Smooth muscle cell (in vitro differentiated cells): ENCODE measurements around the gene MYO19. TPM values are rescaled to one million over a fixed set of nuclear protein-coding genes. Genes with fewer than 3 reads are reported as not detected.
A peak's percentile ranks its signal among the peaks of the same experiment; 100 is the strongest.

ENCODE experiments used
- DNase-seq: peaks from one replicate; lab custom pipeline; 2025; ENCODE audit not compliant: unreplicated experiment; lab: John Stamatoyannopoulos, UW
- H2AFZ ChIP-seq: fragments of 200-600 bp; sonication (generic); 2 replicates; pipeline ENCODE4 v1.6.0; 2016; ENCODE audit warnings: antibody characterized with exemption, low read depth, mild to moderate bottlenecking
- H3F3A ChIP-seq: fragments of 200-600 bp; sonication (generic); 2 replicates; pipeline ENCODE4 v1.6.0; 2017; ENCODE audit warnings: antibody characterized with exemption, low read depth
- H3K27ac ChIP-seq: fragments of 200-600 bp; sonication (generic); 2 replicates; pipeline ENCODE4 v1.5.1; 2016; ENCODE audit warnings: low read depth, mild to moderate bottlenecking
- H3K27me3 ChIP-seq: fragments of 200-600 bp; sonication (generic); 2 replicates; pipeline ENCODE4 v1.6.1; 2016; ENCODE audit warnings: low read depth, mild to moderate bottlenecking
- H3K36me3 ChIP-seq: fragments of 200-600 bp; sonication (generic); 2 replicates; pipeline ENCODE4 v1.5.1; 2016; ENCODE audit warnings: low read depth
- H3K4me1 ChIP-seq: fragments of 200-600 bp; sonication (generic); 2 replicates; pipeline ENCODE4 v1.5.1; 2016; ENCODE audit warnings: low read depth
- H3K4me2 ChIP-seq: fragments of 200-600 bp; sonication (generic); 2 replicates; pipeline ENCODE4 v1.6.0; 2016; ENCODE audit warnings: mild to moderate bottlenecking
- H3K4me3 ChIP-seq: fragments of 200-600 bp; sonication (generic); 2 replicates; pipeline ENCODE4 v1.5.1; 2016; ENCODE audit warnings: mild to moderate bottlenecking
- H3K79me2 ChIP-seq: fragments of 200-600 bp; sonication (generic); 2 replicates; pipeline ENCODE4 v1.6.0; 2016; ENCODE audit warnings: low read depth, mild to moderate bottlenecking
- H3K9ac ChIP-seq: fragments of 200-600 bp; sonication (generic); 2 replicates; pipeline ENCODE4 v1.6.0; 2016; ENCODE audit warnings: low read depth
- H3K9me3 ChIP-seq: fragments of 200-600 bp; sonication (generic); replicated peaks from 2 replicates; pipeline ENCODE4 v1.5.1; 2016; ENCODE audit warnings: low read depth
- H4K20me1 ChIP-seq: fragments of 200-600 bp; sonication (generic); 2 replicates; pipeline ENCODE4 v1.6.0; 2016; ENCODE audit warnings: low read depth
- WGBS: methylation state at CpG from one replicate; pipeline ENCODE4 v1.1.7; 2016; ENCODE audit warnings: low lambda C conversion rate; 5-methylcytosine and 5-hydroxymethylcytosine counted together
- polyA plus RNA-seq: library from polyadenylated mRNA; unstranded; fragments of >200 nt; fragmentation: Nextera tagmentation; extraction: Ambion mirVana; gene quantifications from 2 replicates; pipeline ENCODE4 v1.2.1, GENCODE V29; 2016
- total RNA-seq: library from RNA; depleted of rRNA; stranded (reverse); fragments of >200 nt; gene quantifications from 2 replicates; pipeline ENCODE4 v1.2.3, GENCODE V29; 2014
- TF ChIP-seq, protein P1 (sequence below): fragments of 200-600 bp; sonication (generic); IDR thresholded peaks from 2 replicates; pipeline ENCODE4 v1.5.1; 2017; ENCODE audit warnings: borderline replicate concordance, mild to moderate bottlenecking, antibody characterized with exemption; ENCODE audit not compliant: insufficient read depth, poor library complexity, severe bottlenecking

The MYO19 gene
- total and polyA plus RNA-seq, 2 experiments from 2014 or later = 20.4 to 34.8 TPM

GRCh38 chr17:36550491-36551417, 16.1 kb upstream of the MYO19 start:
- H3K4me2 ChIP-seq = no peak overlapping the region
- no peak for DNase-seq
- TF ChIP-seq, protein P1, sequence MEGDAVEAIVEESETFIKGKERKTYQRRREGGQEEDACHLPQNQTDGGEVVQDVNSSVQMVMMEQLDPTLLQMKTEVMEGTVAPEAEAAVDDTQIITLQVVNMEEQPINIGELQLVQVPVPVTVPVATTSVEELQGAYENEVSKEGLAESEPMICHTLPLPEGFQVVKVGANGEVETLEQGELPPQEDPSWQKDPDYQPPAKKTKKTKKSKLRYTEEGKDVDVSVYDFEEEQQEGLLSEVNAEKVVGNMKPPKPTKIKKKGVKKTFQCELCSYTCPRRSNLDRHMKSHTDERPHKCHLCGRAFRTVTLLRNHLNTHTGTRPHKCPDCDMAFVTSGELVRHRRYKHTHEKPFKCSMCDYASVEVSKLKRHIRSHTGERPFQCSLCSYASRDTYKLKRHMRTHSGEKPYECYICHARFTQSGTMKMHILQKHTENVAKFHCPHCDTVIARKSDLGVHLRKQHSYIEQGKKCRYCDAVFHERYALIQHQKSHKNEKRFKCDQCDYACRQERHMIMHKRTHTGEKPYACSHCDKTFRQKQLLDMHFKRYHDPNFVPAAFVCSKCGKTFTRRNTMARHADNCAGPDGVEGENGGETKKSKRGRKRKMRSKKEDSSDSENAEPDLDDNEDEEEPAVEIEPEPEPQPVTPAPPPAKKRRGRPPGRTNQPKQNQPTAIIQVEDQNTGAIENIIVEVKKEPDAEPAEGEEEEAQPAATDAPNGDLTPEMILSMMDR = no peak
- no peak overlapping the region for H3K4me3 ChIP-seq
- no peak overlapping the region for H2AFZ ChIP-seq
- H3K27me3 ChIP-seq = no peaks in the 10 kb centered on the region
- peak overlapping the region; percentile 1 for H3K27ac ChIP-seq
- H4K20me1 ChIP-seq = peaks cover 98% of the 10 kb centered on the region
- peaks cover 100% of the 10 kb centered on the region for H3K79me2 ChIP-seq
- H3F3A ChIP-seq = peaks cover 17% of the 10 kb centered on the region
- H3K9ac ChIP-seq = no peak overlapping the region
- WGBS = 95% methylated on average over 8 of the region's 8 CpGs
- no peaks in the 10 kb centered on the region for H3K36me3 ChIP-seq
- no peaks in the 10 kb centered on the region for H3K9me3 ChIP-seq
- peaks cover 22% of the 10 kb centered on the region for H3K4me1 ChIP-seq

DNA sequence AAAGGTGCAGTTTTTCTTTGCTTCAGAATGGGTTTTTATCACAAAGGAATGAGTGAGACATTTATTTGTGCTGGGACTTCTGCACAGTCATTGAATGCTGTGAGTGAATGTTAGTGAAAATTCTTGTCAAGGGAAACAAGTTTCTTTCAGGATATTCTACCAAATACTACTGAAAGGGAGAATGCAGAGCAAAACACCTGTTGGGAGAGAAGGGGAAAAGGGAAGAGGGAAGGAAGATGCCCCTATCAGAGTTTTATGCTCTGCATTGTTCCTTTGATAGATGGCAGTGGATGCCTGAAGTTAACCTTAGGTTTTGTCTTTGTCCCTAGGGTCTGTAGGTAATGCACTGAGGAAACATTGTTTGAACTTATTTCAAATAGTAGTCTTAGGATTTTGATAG, 13.1 kb upstream of the MYO19 start:
- H4K20me1 ChIP-seq = peaks cover 69% of the 10 kb centered on the region
- peaks cover 27% of the 10 kb centered on the region for H3K4me1 ChIP-seq
- peak overlapping the region; percentile 100 for H3K4me3 ChIP-seq
- H3F3A ChIP-seq = peaks cover 19% of the 10 kb centered on the region
- TF ChIP-seq, protein P1 = no peak
- no peaks in the 10 kb centered on the region for H3K9me3 ChIP-seq
- no peak for DNase-seq
- H3K79me2 ChIP-seq = peaks cover 82% of the 10 kb centered on the region
- no peak overlapping the region for H2AFZ ChIP-seq
- H3K27me3 ChIP-seq = no peaks in the 10 kb centered on the region
- H3K9ac ChIP-seq = no peak overlapping the region
- H3K4me2 ChIP-seq = peak overlapping the region; percentile 95
- H3K27ac ChIP-seq = peak overlapping the region; percentile 93
- H3K36me3 ChIP-seq = no peaks in the 10 kb centered on the region

DNA sequence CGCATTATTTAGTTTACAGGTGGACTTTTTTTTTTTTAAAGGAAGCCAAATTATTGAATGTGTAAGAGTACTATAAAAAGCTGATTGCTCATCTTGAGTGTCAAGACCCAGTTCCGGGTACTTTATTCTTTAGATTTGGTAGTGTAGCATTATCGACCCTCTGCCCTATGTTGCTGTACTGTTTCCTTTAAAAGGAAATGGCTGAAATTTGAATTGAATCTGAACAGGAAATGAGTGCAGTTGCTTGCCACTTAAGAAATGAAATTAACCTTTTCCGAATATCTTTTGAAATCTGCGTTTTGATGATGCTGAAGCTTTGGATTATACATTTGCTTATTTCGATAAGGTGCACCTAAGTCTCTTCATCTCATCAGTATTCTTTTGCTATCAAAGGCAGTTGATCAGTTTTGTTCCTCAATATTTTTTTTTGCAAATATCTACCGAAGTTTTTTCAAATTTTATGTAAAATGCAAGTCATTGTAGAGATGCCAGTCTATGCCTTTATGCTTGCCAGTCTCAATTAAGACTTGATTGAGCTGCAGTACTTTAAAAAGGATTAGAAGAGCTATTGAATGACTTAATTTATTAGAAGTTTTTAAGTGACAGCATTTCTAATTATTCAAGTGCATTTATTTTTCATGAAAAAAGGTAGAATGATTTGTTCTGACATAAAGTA, 11.9 kb upstream of the MYO19 start:
- Histone ChIP-seq H3K36me3 (no peaks in the 10 kb centered on the region), H3K4me1 (peaks cover 27% of the 10 kb centered on the region), H3K4me2 (peak overlapping the region; percentile 95), H3K79me2 (peaks cover 80% of the 10 kb centered on the region), H3K9me3 (no peaks in the 10 kb centered on the region), H4K20me1 (peaks cover 57% of the 10 kb centered on the region), H3K27ac (peak overlapping the region; percentile 93), H3F3A (peaks cover 16% of the 10 kb centered on the region), H3K4me3 (peak overlapping the region; percentile 100), H2AFZ (no peak overlapping the region), H3K9ac (peak overlapping the region; percentile 99), H3K27me3 (no peaks in the 10 kb centered on the region)
- 27% methylated on average over 7 of the region's 7 CpGs for WGBS
- no peak for DNase-seq
- TF ChIP-seq, protein P1 = no peak
